Measurements from ENCODE around the gene FALEC. TPM values are rescaled to one million over a fixed set of nuclear protein-coding genes. Genes with fewer than 3 reads are reported as not detected.
A peak's percentile ranks its signal among the peaks of the same experiment; 100 is the strongest.
"Not testable (repeated sequence)": the region's sequence is repeated elsewhere in the genome, so short reads cannot be mapped to it uniquely, and the experiment has no call there.

FALEC gene
- total RNA-seq, 1 donor from 2014 or later: not detected

DNA sequence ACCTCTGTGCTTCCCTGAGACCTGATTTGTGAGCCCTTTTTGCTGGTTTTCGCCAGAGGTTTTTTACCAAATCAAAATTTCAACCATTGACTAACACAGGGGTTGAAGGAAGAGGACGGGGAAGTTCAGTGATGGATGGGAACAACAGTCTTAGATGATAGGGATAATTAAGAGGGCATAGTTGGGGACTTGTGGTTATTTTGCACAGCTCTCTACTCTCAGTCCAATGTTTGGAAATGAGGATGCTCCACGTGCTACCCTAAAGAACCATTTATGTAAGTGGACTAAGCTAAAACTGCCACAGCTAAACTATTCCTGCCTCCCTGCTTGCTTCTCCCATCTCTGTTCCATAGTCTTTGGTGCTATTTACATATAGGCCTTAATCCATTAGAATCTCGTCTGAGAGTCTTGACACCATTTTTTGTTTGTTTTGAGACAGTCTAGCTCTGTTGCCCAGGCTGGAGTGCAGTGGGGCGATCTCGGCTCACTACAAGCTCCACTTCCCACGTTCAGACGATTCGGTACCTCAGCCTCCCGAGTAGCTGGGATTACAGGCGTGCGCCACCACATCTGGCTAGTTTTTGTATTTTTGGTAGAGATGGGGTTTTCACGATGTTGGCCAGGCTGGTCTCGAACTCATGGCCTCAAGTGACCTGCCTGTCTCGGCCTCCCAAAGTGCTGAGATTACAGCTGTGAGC lies 64.5 kb downstream of the FALEC start:
- DNase-seq: peak; percentile 63
- no peaks in the 10 kb centered on the region for H3K9me3 Mint-ChIP-seq
- peaks cover 46% of the 10 kb centered on the region for H3K36me3 Mint-ChIP-seq (ENCODE audit: low read depth)
- no peaks in the 10 kb centered on the region for H3K27me3 Mint-ChIP-seq
- peak overlapping the region; percentile 88 for H3K4me3 Mint-ChIP-seq
- intact Hi-C loops (cut with micrococcal nuclease): loop anchor here (1.0 to 5.0 kb wide), 4 partner anchors 31 to 117 kb away; partner anchors contain the start of genes ENSA and GOLPH3L
- peaks cover 21% of the 10 kb centered on the region for H3K4me1 Mint-ChIP-seq
- H3K27ac Mint-ChIP-seq: peak overlapping the region; percentile 93

DNA sequence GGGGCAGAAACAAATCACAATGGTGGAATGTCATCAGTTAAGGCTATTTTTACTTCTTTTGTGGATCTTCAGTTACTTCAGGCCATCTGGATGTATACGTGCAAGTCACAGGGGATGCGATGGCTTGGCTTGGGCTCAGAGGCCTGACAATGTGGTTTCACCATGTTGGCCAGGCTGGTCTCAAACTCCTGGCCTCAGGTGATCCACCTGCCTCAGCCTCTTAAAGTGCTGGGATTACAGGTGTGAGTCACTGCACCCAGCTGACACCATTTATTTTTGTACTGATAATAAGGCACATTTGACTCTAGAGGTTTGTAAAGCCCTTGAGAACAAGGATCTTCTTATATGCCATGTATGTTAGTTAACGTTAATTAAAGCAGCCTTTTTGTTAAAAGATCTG lies 65.4 kb downstream of the FALEC start:
- H3K27me3 Mint-ChIP-seq; DNase-seq; H3K9me3 Mint-ChIP-seq; intact Hi-C loops (cut with micrococcal nuclease): not testable (repeated sequence)
- Mint-ChIP-seq H3K4me1 (peaks cover 22% of the 10 kb centered on the region), H3K36me3 (ENCODE audit: low read depth) (peaks cover 43% of the 10 kb centered on the region), H3K27ac (peak overlapping the region; percentile 93), H3K4me3 (peak overlapping the region; percentile 88)

DNA sequence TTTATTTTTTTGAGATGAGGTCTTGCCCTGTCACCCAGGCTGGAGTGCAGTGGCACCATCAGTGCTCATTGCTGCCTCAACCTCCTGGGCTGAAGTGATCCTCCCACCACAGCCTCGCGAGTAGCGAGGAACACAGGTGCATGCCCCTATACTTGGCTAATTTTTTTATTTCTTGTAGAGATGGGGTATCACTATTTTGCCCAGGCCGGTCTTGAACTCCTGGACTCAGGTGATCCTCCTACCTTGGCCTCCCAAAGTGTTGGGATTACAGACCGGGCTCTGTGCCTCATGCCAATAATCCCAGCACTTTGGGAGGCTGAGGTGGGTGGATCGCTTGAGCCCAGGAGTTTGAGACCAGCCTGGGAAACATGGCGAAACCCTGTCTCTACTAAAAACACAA lies 65.9 kb downstream of the FALEC start:
- peak; percentile 52 for DNase-seq
- H3K27me3 Mint-ChIP-seq; H3K27ac Mint-ChIP-seq; H3K9me3 Mint-ChIP-seq; H3K4me3 Mint-ChIP-seq; intact Hi-C loops (cut with micrococcal nuclease): not testable (repeated sequence)
- peaks cover 40% of the 10 kb centered on the region for H3K36me3 Mint-ChIP-seq (ENCODE audit: low read depth)
- H3K4me1 Mint-ChIP-seq: peaks cover 21% of the 10 kb centered on the region

DNA sequence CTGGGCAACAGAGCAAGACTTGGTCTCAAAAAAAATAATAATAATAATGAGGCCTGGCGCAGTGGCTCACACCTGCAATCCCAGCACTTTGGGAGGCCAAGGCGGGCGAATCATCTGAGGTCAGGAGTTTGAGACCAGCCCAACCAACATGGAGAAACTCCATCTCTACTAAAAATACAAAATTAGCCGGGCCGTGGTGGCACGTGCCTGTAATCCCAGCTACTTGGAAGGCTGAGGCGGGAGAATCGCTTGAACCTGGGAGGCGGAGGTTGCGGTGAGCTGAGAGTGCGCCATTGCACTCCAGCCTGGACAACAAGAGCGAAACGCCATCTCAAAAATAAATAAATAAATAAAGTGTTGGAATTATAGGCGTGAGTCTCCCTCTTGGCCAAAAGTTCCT lies 66.4 kb downstream of the FALEC start:
- DNase-seq: not testable (repeated sequence)

DNA sequence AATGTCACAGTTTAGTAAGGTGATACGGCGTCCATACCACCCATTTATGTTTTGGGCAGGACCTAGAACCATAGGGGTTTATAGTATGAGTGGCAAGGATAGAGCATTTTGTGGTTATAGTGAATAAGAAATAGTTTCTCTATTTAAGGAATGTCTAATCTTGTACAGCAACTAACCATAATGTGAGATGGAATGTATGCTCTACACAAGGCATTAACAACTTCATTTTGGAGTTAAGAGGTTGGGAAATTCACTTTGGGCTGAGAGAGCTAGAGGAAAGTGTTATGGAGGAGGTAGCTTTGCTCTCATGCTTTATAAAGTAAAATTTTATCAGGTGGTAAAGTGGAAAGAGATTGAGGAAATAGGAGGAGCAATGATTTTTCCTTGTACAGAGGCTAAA lies 66.8 kb downstream of the FALEC start:
- no peak for DNase-seq
- Mint-ChIP-seq H3K4me1 (peaks cover 21% of the 10 kb centered on the region), H3K27ac (no peak overlapping the region), H3K9me3 (no peaks in the 10 kb centered on the region), H3K4me3 (no peak overlapping the region), H3K27me3 (no peaks in the 10 kb centered on the region), H3K36me3 (ENCODE audit: low read depth) (peaks cover 32% of the 10 kb centered on the region)
- intact Hi-C loops (cut with micrococcal nuclease): no loop called here

More for the DNA sequence above, 66.4 kb downstream of the FALEC start:
- H3K4me1 Mint-ChIP-seq: peaks cover 21% of the 10 kb centered on the region
- intact Hi-C loops (cut with micrococcal nuclease); H3K9me3 Mint-ChIP-seq; H3K4me3 Mint-ChIP-seq; H3K27me3 Mint-ChIP-seq; H3K27ac Mint-ChIP-seq: not testable (repeated sequence)
- H3K36me3 Mint-ChIP-seq (ENCODE audit: low read depth): peaks cover 36% of the 10 kb centered on the region

Other genes starting within 250 kb of the FALEC start
- gene APH1A, start 246.7 kb upstream of the FALEC start, total RNA-seq: 101 and 105 TPM in 2 replicates
- gene C1orf54, start 243.0 kb upstream of the FALEC start, total RNA-seq: 0.64 and 0.93 TPM in 2 replicates
- 6.0 and 7.5 TPM in 2 replicates for gene CIART, start 233.2 kb upstream of the FALEC start, total RNA-seq
- 80.8 and 87.3 TPM in 2 replicates for gene MRPS21, start 221.9 kb upstream of the FALEC start, total RNA-seq
- 96.4 and 97.9 TPM in 2 replicates for gene PRPF3, start 194.2 kb upstream of the FALEC start, total RNA-seq
- gene RPRD2, start 151.6 kb upstream of the FALEC start, total RNA-seq: 23.7 and 24.6 TPM in 2 replicates
- 68.8 and 77.4 TPM in 2 replicates for gene TARS2, start 28.3 kb upstream of the FALEC start, total RNA-seq
- 1.5 and 2.4 TPM in 2 replicates for gene ECM1, start 7.6 kb upstream of the FALEC start, total RNA-seq
- gene ADAMTSL4, start 33.7 kb downstream of the FALEC start, total RNA-seq: 1.3 and 1.8 TPM in 2 replicates
- 278 and 280 TPM in 2 replicates for gene MCL1, start 63.9 kb downstream of the FALEC start, total RNA-seq
- gene ENSA, start 113.9 kb downstream of the FALEC start, total RNA-seq: 244 and 248 TPM in 2 replicates
- 19.6 and 19.8 TPM in 2 replicates for gene GOLPH3L, start 181.4 kb downstream of the FALEC start, total RNA-seq
- not detected in 2 replicates for gene HORMAD1, start 205.1 kb downstream of the FALEC start, total RNA-seq